PC-9 (cell line): ENCODE measurements around the gene MPL. TPM values are rescaled to one million over a fixed set of nuclear protein-coding genes. Genes with fewer than 3 reads are reported as not detected.

Experiments
- BruUV-seq: library from RNA; stranded (reverse); fragments of 400-500 nt; replicated peaks from 2 replicates; lab custom pipeline; 2021; lab: Mats Ljungman, UMichigan
- CTCF ChIA-PET: fragments of 300-600 bp; sonication (Branson Sonifier 250); formaldehyde crosslinking; loops from one replicate; lab custom pipeline; 2022; ENCODE audit warnings: antibody characterized with exemption; lab: Charles Lee
- POLR2A ChIA-PET: fragments of 300-600 bp; sonication (Branson Sonifier 250); formaldehyde crosslinking; loops from one replicate; lab custom pipeline; 2022; ENCODE audit warnings: antibody characterized with exemption; ENCODE audit not compliant: unreplicated experiment; lab: Charles Lee
- DNase-seq, 2 experiments: peaks; one replicate each; pipeline versions ENCODE4 v3.0.0 to v3.0.0-alpha.2; 2015 to 2022; ENCODE audit warnings: mixed read lengths in 1 of 2
- H2AFZ ChIP-seq: fragments of 200-600 bp; sonication (generic); 2 replicates; pipeline ENCODE4 v1.8.1; 2017; ENCODE audit warnings: antibody characterized with exemption
- H3F3A ChIP-seq: fragments of 200-600 bp; sonication (generic); 2 replicates; pipeline ENCODE4 v1.8.1; 2017; ENCODE audit warnings: antibody characterized with exemption, mild to moderate bottlenecking, low read depth; ENCODE audit not compliant: insufficient read depth
- H3K27ac ChIP-seq: fragments of 200-600 bp; sonication (generic); 2 replicates; pipeline ENCODE4 v1.6.1; 2016; ENCODE audit warnings: mixed run types
- H3K27me3 ChIP-seq: fragments of 200-600 bp; sonication (generic); 2 replicates; pipeline ENCODE4 v1.6.1; 2016; ENCODE audit warnings: low read depth, mixed run types; ENCODE audit not compliant: insufficient read depth
- H3K36me3 ChIP-seq: fragments of 200-600 bp; sonication (generic); 2 replicates; pipeline ENCODE4 v1.6.1; 2016; ENCODE audit warnings: low read depth, mixed run types
- H3K4me1 ChIP-seq: fragments of 200-600 bp; sonication (generic); replicated peaks from 2 replicates; pipeline ENCODE4 v1.6.1; 2016; ENCODE audit warnings: mixed run types; ENCODE audit not compliant: insufficient read depth
- H3K4me2 ChIP-seq: fragments of 200-600 bp; sonication (generic); 2 replicates; pipeline ENCODE4 v1.6.1; 2017; ENCODE audit warnings: mixed run types
- H3K4me3 ChIP-seq: fragments of 200-600 bp; sonication (generic); 2 replicates; pipeline ENCODE4 v1.6.1; 2016; ENCODE audit warnings: mixed run types
- H3K79me2 ChIP-seq: fragments of 200-600 bp; sonication (generic); 2 replicates; pipeline ENCODE4 v1.6.1; 2017; ENCODE audit warnings: low read depth, mixed run types
- H3K9me2 ChIP-seq: fragments of 200-600 bp; sonication (generic); 2 replicates; pipeline ENCODE4 v1.8.1; 2017; ENCODE audit warnings: mild to moderate bottlenecking; ENCODE audit not compliant: insufficient read depth
- H3K9me3 ChIP-seq: fragments of 200-600 bp; sonication (generic); 2 replicates; pipeline ENCODE4 v1.8.1; 2016; ENCODE audit warnings: low read depth; ENCODE audit not compliant: insufficient read depth
- H4K20me1 ChIP-seq: fragments of 200-600 bp; sonication (generic); 2 replicates; pipeline ENCODE4 v1.8.1; 2017; ENCODE audit not compliant: insufficient read depth
- CTCF ChIP-seq: fragments of 200-600 bp; sonication (generic); conservative IDR thresholded peaks from 2 replicates; pipeline ENCODE4 v1.6.1; 2017; ENCODE audit warnings: mixed run types, antibody characterized with exemption, mild to moderate bottlenecking, moderate library complexity
- EZH2 ChIP-seq: fragments of 200-600 bp; sonication (generic); IDR thresholded peaks from 2 replicates; pipeline ENCODE4 v1.8.0; 2017; ENCODE audit warnings: antibody characterized with exemption, low read depth
- intact Hi-C: fragments of 100-400 bp; cut with micrococcal nuclease; formaldehyde crosslinking; loops from one replicate; pipeline ENCODE4 v1.10.0; 2022; ENCODE audit not compliant: unreplicated experiment
- total RNA-seq: library from RNA; stranded (reverse); gene quantifications from 2 replicates; pipeline ENCODE4 v1.2.3, GENCODE V29; 2021

The MPL gene
- total RNA-seq, 1 experiment from 2014 or later: 0.76 TPM

GRCh38 chr1:43305461-43305860 is 32.2 kb upstream of the MPL start:
- Histone ChIP-seq H3K4me2 (no peak overlapping the region), H3K9me3 (no peaks in the 10 kb centered on the region), H3K27ac (no peak overlapping the region), H3K9me2 (no peaks in the 10 kb centered on the region), H3K36me3 (no peaks in the 10 kb centered on the region), H3F3A (no peaks in the 10 kb centered on the region), H2AFZ (no peak overlapping the region), H3K79me2 (no peaks in the 10 kb centered on the region), H4K20me1 (no peaks in the 10 kb centered on the region), H3K4me1 (no peaks in the 10 kb centered on the region), H3K27me3 (no peaks in the 10 kb centered on the region), H3K4me3 (no peak overlapping the region)
- ChIA-PET POLR2A (no interaction called here), CTCF (no interaction called here)
- BruUV-seq: no TSS peak
- intact Hi-C loops: no loop called here
- TF ChIP-seq CTCF: no peak
- no peak for TF ChIP-seq EZH2
- DNase-seq: no peak

- Histone ChIP-seq H3K4me3 (no peak overlapping the region), H3K79me2 (no peaks in the 10 kb centered on the region), H3K4me1 (no peaks in the 10 kb centered on the region), H4K20me1 (no peaks in the 10 kb centered on the region), H3K36me3 (no peaks in the 10 kb centered on the region), H3K27ac (no peak overlapping the region), H3K27me3 (no peaks in the 10 kb centered on the region), H3K9me3 (no peaks in the 10 kb centered on the region), H3K4me2 (no peak overlapping the region), H2AFZ (no peak overlapping the region), H3F3A (no peaks in the 10 kb centered on the region), H3K9me2 (no peaks in the 10 kb centered on the region)
- BruUV-seq: no TSS peak
- no peak for DNase-seq
- intact Hi-C loops: no loop called here
- ChIA-PET CTCF (no interaction called here), POLR2A (no interaction called here)
- TF ChIP-seq CTCF (no peak), EZH2 (no peak)
These were observed 31.5 kb upstream of the MPL start for GRCh38 chr1:43305926-43306687.

GRCh38 chr1:43306688-43307457 is 30.7 kb upstream of the MPL start:
- Histone ChIP-seq H3K4me2 (no peak overlapping the region), H3K4me3 (no peak overlapping the region), H2AFZ (no peak overlapping the region), H4K20me1 (no peaks in the 10 kb centered on the region), H3K27me3 (no peaks in the 10 kb centered on the region), H3K9me3 (no peaks in the 10 kb centered on the region), H3F3A (no peaks in the 10 kb centered on the region), H3K36me3 (no peaks in the 10 kb centered on the region), H3K27ac (no peak overlapping the region), H3K9me2 (no peaks in the 10 kb centered on the region), H3K79me2 (no peaks in the 10 kb centered on the region), H3K4me1 (no peaks in the 10 kb centered on the region)
- no peak for DNase-seq
- no TSS peak for BruUV-seq
- ChIA-PET CTCF (no interaction called here), POLR2A (no interaction called here)
- intact Hi-C loops: no loop called here
- TF ChIP-seq EZH2 (no peak), CTCF (no peak)
